ENCODE data around the gene PCSK5. TPM values are rescaled to one million over a fixed set of nuclear protein-coding genes. Genes with fewer than 3 reads are reported as not detected.

The PCSK5 gene
- total and polyA plus RNA-seq, 4 donors, result 5.1 to 47.5 (median 22.0) TPM

- Histone ChIP-seq H3K4me3 (ENCODE audit: low read length in 2 of 2) (no peak overlapping the region), H3K27ac (ENCODE audit: low read depth in 1 of 2, low read length in 2 of 2) (no peak overlapping the region), H3K4me1 (ENCODE audit: control insufficient read depth in 1 of 2, insufficient read depth in 2 of 2, low read length in 2 of 2) (no peaks in the 10 kb centered on the region), H3K9me3 (ENCODE audit: control insufficient read depth, low read length) (no peaks in the 10 kb centered on the region), H3K36me3 (ENCODE audit: control insufficient read depth in 1 of 2, insufficient read depth in 2 of 2, low read length in 1 of 2) (no peaks in the 10 kb centered on the region), H3K27me3 (ENCODE audit: control insufficient read depth in 1 of 2, insufficient read depth in 2 of 2, low read length in 1 of 2) (no peaks in the 10 kb centered on the region)
- no peak for ATAC-seq (ENCODE audit: low FRiP score)
- WGBS, 2 donors, result 95 to 97% methylated on average over 11 of the region's 11 CpGs
- DNase-seq, result no peak
- intact Hi-C loops (cut with DNase I), result no loop called here
These were observed 13.4 kb upstream of the PCSK5 start for GRCh38 chr9:75876999-75877640.

DNA sequence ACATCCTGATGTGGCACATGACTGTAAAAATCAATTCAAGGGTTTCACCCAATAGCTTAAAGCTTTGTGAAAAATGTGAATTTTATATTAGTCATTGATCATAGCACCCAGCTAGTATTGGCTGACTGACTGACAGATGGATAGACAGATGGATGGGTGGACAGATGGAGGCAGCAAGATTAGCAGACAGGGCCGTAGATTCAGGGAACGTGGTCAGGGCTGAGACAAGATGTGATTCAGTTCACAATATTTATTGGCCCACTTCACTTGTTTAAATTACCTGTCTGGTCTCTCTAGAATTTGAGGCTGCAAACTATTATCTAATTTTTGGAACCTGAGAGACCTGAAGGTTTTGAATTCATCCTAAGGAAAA, 12.0 kb upstream of the PCSK5 start:
- Histone ChIP-seq H3K36me3 (ENCODE audit: control insufficient read depth in 1 of 2, insufficient read depth in 2 of 2, low read length in 1 of 2) (no peaks in the 10 kb centered on the region), H3K4me1 (ENCODE audit: control insufficient read depth in 1 of 2, insufficient read depth in 2 of 2, low read length in 2 of 2) (no peaks in the 10 kb centered on the region), H3K9me3 (ENCODE audit: control insufficient read depth, low read length) (no peaks in the 10 kb centered on the region), H3K27me3 (ENCODE audit: control insufficient read depth in 1 of 2, insufficient read depth in 2 of 2, low read length in 1 of 2) (no peaks in the 10 kb centered on the region), H3K4me3 (ENCODE audit: low read length in 2 of 2) (no peak overlapping the region), H3K27ac (ENCODE audit: low read depth in 1 of 2, low read length in 2 of 2) (no peak overlapping the region)
- intact Hi-C loops (cut with DNase I), result no loop called here
- WGBS, 2 donors, result 86 to 89% methylated on average over 2 of the region's 2 CpGs
- no peak for ATAC-seq (ENCODE audit: low FRiP score)
- DNase-seq, result no peak

- DNase-seq (no peak), ATAC-seq (ENCODE audit: low FRiP score) (no peak)
- Histone ChIP-seq H3K4me3 (ENCODE audit: low read length in 2 of 2) (no peak overlapping the region), H3K4me1 (ENCODE audit: control insufficient read depth in 1 of 2, insufficient read depth in 2 of 2, low read length in 2 of 2) (no peaks in the 10 kb centered on the region), H3K27ac (ENCODE audit: low read depth in 1 of 2, low read length in 2 of 2) (no peak overlapping the region), H3K9me3 (ENCODE audit: control insufficient read depth, low read length) (no peaks in the 10 kb centered on the region), H3K27me3 (ENCODE audit: control insufficient read depth in 1 of 2, insufficient read depth in 2 of 2, low read length in 1 of 2) (no peaks in the 10 kb centered on the region), H3K36me3 (ENCODE audit: control insufficient read depth in 1 of 2, insufficient read depth in 2 of 2, low read length in 1 of 2) (no peaks in the 10 kb centered on the region)
- WGBS, 2 donors, result 79 to 84% methylated on average over 1 of the region's 1 CpG
- intact Hi-C loops (cut with DNase I), result no loop called here
These were observed 9.9 kb upstream of the PCSK5 start for GRCh38 chr9:75880618-75881017.

DNA sequence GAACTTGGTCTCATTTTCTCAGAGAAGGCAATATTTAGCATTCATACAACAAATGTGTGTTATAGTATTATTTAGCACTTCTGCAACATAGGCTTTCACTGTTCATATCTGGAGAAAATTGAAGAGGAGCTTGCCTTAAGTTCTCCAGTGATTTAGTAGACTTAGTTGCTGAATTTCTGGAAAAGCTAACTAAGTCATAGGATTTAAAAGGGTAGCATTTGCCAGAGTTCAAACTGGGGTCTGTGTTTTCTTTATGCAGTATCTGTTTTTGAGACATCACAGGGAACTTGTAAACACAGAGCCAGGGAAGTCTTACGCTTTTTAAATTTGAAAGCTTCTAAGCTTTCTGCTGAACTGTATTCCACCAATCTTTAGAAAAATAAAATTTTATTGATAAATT, 8.7 kb upstream of the PCSK5 start:
- WGBS, 2 donors, result 93 to 97% methylated on average over 1 of the region's 1 CpG
- Histone ChIP-seq H3K36me3 (ENCODE audit: control insufficient read depth in 1 of 2, insufficient read depth in 2 of 2, low read length in 1 of 2) (no peaks in the 10 kb centered on the region), H3K4me3 (ENCODE audit: low read length in 2 of 2) (no peak overlapping the region), H3K4me1 (ENCODE audit: control insufficient read depth in 1 of 2, insufficient read depth in 2 of 2, low read length in 2 of 2) (no peaks in the 10 kb centered on the region), H3K9me3 (ENCODE audit: control insufficient read depth, low read length) (no peaks in the 10 kb centered on the region), H3K27me3 (ENCODE audit: control insufficient read depth in 1 of 2, insufficient read depth in 2 of 2, low read length in 1 of 2) (no peaks in the 10 kb centered on the region), H3K27ac (ENCODE audit: low read depth in 1 of 2, low read length in 2 of 2) (no peak overlapping the region)
- no peak for DNase-seq
- no peak for ATAC-seq (ENCODE audit: low FRiP score)
- intact Hi-C loops (cut with DNase I), result no loop called here

DNA sequence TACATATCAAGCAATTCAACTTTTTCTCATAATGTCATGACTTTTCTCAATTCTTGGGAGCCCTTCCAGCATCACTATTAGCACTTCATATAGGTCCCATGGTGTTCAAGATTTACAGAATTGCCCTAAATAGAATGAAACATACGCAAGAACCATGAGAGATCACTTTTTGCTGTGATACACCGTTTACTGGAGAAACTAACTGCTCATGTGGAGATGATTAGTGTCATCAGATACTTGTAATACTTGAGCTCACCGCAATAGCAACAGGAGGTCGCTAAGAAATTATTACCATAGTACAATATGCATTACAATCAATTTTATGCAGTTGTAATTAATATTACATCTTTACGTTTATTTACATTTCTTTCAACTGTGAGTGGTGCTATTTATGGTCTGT, 4.8 kb upstream of the PCSK5 start:
- 75 to 87% methylated on average over 5 of the region's 5 CpGs for WGBS, 2 donors
- no peak for DNase-seq
- Histone ChIP-seq H3K4me1 (ENCODE audit: control insufficient read depth in 1 of 2, insufficient read depth in 2 of 2, low read length in 2 of 2) (peaks cover 0 to 2% of the 10 kb centered on the region in 2 donors), H3K27me3 (ENCODE audit: control insufficient read depth in 1 of 2, insufficient read depth in 2 of 2, low read length in 1 of 2) (no peaks in the 10 kb centered on the region), H3K4me3 (ENCODE audit: low read length in 2 of 2) (no peak overlapping the region), H3K27ac (ENCODE audit: low read depth in 1 of 2, low read length in 2 of 2) (no peak overlapping the region), H3K9me3 (ENCODE audit: control insufficient read depth, low read length) (no peaks in the 10 kb centered on the region), H3K36me3 (ENCODE audit: control insufficient read depth in 1 of 2, insufficient read depth in 2 of 2, low read length in 1 of 2) (no peaks in the 10 kb centered on the region)
- no peak for ATAC-seq (ENCODE audit: low FRiP score)
- intact Hi-C loops (cut with DNase I), result no loop called here

GRCh38 chr9:75889577-75889976, 896 bp upstream of the PCSK5 start:
- 0 to 2% methylated on average over 7 of the region's 7 CpGs for WGBS, 2 donors
- no peaks in the 10 kb centered on the region for H3K9me3 ChIP-seq (ENCODE audit: control insufficient read depth, low read length)
- intact Hi-C loops (cut with DNase I), result no loop called here
- DNase-seq (no peak), ATAC-seq (ENCODE audit: low FRiP score) (no peak)
- H3K4me1 ChIP-seq (ENCODE audit: control insufficient read depth in 1 of 2, insufficient read depth in 2 of 2, low read length in 2 of 2), result peaks cover 2 to 5% of the 10 kb centered on the region in 2 donors
- H3K27ac ChIP-seq (ENCODE audit: low read depth in 1 of 2, low read length in 2 of 2), result peak overlapping the region; percentile 40 to 76
- H3K27me3 ChIP-seq (ENCODE audit: control insufficient read depth in 1 of 2, insufficient read depth in 2 of 2, low read length in 1 of 2), result no peaks in the 10 kb centered on the region
- no peaks in the 10 kb centered on the region for H3K36me3 ChIP-seq (ENCODE audit: control insufficient read depth in 1 of 2, insufficient read depth in 2 of 2, low read length in 1 of 2)
- peak overlapping the region; percentile 87 to 90 for H3K4me3 ChIP-seq (ENCODE audit: low read length in 2 of 2)

GRCh38 chr9:75889977-75890471, 449 bp upstream of the PCSK5 start:
- intact Hi-C loops (cut with DNase I), result loop anchor here (5.0 kb wide), 3 partner anchors 112 to 407 kb away; no protein-coding TSS in a partner anchor

DNA sequence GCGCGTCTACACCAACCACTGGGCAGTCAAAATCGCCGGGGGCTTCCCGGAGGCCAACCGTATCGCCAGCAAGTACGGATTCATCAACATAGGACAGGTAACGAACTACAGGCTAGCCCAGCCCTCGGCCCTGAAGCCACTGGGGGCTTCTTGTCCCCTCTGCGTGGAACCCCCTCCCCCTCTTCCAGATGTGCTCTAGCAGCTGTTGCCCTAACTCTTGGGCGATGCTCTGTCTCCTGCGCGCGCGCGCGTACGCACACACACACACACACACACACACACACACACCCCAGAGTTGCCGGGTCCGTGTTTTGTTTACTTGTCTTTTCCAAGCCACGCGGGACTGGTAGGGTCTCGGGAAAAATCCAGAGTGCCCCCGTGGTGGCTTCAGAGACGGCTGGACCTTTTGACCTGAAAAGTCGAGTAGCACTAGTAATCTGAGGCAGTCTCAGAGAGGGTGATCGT, 836 bp downstream of the PCSK5 start:
- intact Hi-C loops (cut with DNase I), result loop anchor here (5.0 kb wide), 3 partner anchors 111 to 406 kb away; no protein-coding TSS in a partner anchor
- DNase-seq (peak; percentile 67 to 82), ATAC-seq (ENCODE audit: low FRiP score) (peak; percentile 54)
- H3K27ac ChIP-seq (ENCODE audit: low read depth in 1 of 2, low read length in 2 of 2), result peak overlapping the region; percentile 10 to 78
- H3K4me1 ChIP-seq (ENCODE audit: control insufficient read depth in 1 of 2, insufficient read depth in 2 of 2, low read length in 2 of 2), result peaks cover 2 to 9% of the 10 kb centered on the region in 2 donors
- 0% methylated on average over 28 of the region's 28 CpGs for WGBS, 2 donors
- no peaks in the 10 kb centered on the region for H3K27me3 ChIP-seq (ENCODE audit: control insufficient read depth in 1 of 2, insufficient read depth in 2 of 2, low read length in 1 of 2)
- no peaks in the 10 kb centered on the region for H3K36me3 ChIP-seq (ENCODE audit: control insufficient read depth in 1 of 2, insufficient read depth in 2 of 2, low read length in 1 of 2)
- peak overlapping the region; percentile 86 to 87 for H3K4me3 ChIP-seq (ENCODE audit: low read length in 2 of 2)
- no peaks in the 10 kb centered on the region for H3K9me3 ChIP-seq (ENCODE audit: control insufficient read depth, low read length)

More at GRCh38 chr9:75889977-75890471, 449 bp upstream of the PCSK5 start:
- ATAC-seq (ENCODE audit: low FRiP score) (peak; percentile 51), DNase-seq (peak in 1 of 2 donors; percentile 60)
- 0% methylated on average over 24 of the region's 24 CpGs for WGBS, 2 donors
- Histone ChIP-seq H3K4me3 (ENCODE audit: low read length in 2 of 2) (peak overlapping the region; percentile 87 to 90), H3K9me3 (ENCODE audit: control insufficient read depth, low read length) (no peaks in the 10 kb centered on the region), H3K27me3 (ENCODE audit: control insufficient read depth in 1 of 2, insufficient read depth in 2 of 2, low read length in 1 of 2) (no peaks in the 10 kb centered on the region), H3K4me1 (ENCODE audit: control insufficient read depth in 1 of 2, insufficient read depth in 2 of 2, low read length in 2 of 2) (peaks cover 2 to 5% of the 10 kb centered on the region in 2 donors), H3K27ac (ENCODE audit: low read depth in 1 of 2, low read length in 2 of 2) (peak overlapping the region; percentile 51 to 87), H3K36me3 (ENCODE audit: control insufficient read depth in 1 of 2, insufficient read depth in 2 of 2, low read length in 1 of 2) (no peaks in the 10 kb centered on the region)

DNA sequence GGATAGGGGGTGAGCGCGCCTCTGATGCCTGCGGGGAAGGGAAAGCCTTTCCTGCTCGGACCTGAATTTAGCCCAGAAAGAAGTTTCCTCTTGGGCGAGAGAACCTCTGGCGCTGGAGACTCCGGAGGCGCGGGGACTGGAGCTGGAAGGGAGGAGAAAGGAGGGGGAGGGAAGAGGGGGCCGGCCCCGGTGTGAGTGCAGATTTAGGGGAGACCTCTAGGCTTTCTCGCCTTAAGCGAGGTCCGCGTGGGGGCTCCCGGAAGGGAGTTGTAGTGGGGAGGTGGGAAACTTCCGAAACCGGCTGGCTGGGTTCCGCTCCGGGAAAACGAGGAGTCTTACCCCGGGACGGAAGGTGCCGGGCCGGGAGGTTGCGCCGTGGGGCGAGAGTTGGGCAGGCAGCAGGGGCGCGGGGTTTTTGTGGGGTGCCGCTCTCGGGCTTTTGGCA, 1.3 kb downstream of the PCSK5 start:
- Histone ChIP-seq H3K27me3 (ENCODE audit: control insufficient read depth in 1 of 2, insufficient read depth in 2 of 2, low read length in 1 of 2) (no peaks in the 10 kb centered on the region), H3K9me3 (ENCODE audit: control insufficient read depth, low read length) (no peaks in the 10 kb centered on the region), H3K36me3 (ENCODE audit: control insufficient read depth in 1 of 2, insufficient read depth in 2 of 2, low read length in 1 of 2) (no peaks in the 10 kb centered on the region), H3K4me3 (ENCODE audit: low read length in 2 of 2) (peak overlapping the region; percentile 86 to 87), H3K27ac (ENCODE audit: low read depth in 1 of 2, low read length in 2 of 2) (peak overlapping the region in 1 of 2 donors; percentile 78), H3K4me1 (ENCODE audit: control insufficient read depth in 1 of 2, insufficient read depth in 2 of 2, low read length in 2 of 2) (peaks cover 2 to 10% of the 10 kb centered on the region in 2 donors)
- no peak for ATAC-seq (ENCODE audit: low FRiP score)
- WGBS, 2 donors, result 0 to 1% methylated on average over 32 of the region's 32 CpGs
- intact Hi-C loops (cut with DNase I), result loop anchor here (1.0 to 5.0 kb wide), 4 partner anchors 111 to 406 kb away; no protein-coding TSS in a partner anchor
- peak; percentile 62 to 76 for DNase-seq
